Dedifferentiated amniotic fluid mesenchymal stem cell (primary cell): ENCODE measurements around the gene TIMM23.
A peak's percentile ranks its signal among the peaks of the same experiment; 100 is the strongest.
"Not testable (repeated sequence)": the region's sequence is repeated elsewhere in the genome, so short reads cannot be mapped to it uniquely, and the experiment has no call there.

ENCODE experiments used
- DNase-seq: peaks from one replicate; pipeline ENCODE4 v3.0.0-alpha.2; 2016; ENCODE audit errors: extremely low spot score

Gene TIMM23

GRCh38 chr10:45972106-45972812 lies at the start of gene TIMM23:
TIMM23 (plus strand) TSS chr10:45972489; CDS start chr10:45972625, 136 bp downstream.
- DNase-seq = peak; percentile 85

GRCh38 chr10:45926790-45927189 lies 45.5 kb upstream of the TIMM23 start:
- not testable (repeated sequence) for DNase-seq

- not testable (repeated sequence) for DNase-seq
Observed at GRCh38 chr10:45931305-45931704, 41.0 kb upstream of the TIMM23 start.

- not testable (repeated sequence) for DNase-seq
Observed at GRCh38 chr10:45934788-45935187, 37.5 kb upstream of the TIMM23 start.

- not testable (repeated sequence) for DNase-seq
Observed at GRCh38 chr10:45939176-45939697, 33.1 kb upstream of the TIMM23 start.

- not testable (repeated sequence) for DNase-seq
Observed at GRCh38 chr10:45941196-45941595, 31.1 kb upstream of the TIMM23 start.

- DNase-seq = not testable (repeated sequence)
Observed at GRCh38 chr10:45945476-45945875, 26.8 kb upstream of the TIMM23 start.

GRCh38 chr10:45947363-45947762 lies 24.9 kb upstream of the TIMM23 start:
- not testable (repeated sequence) for DNase-seq

- not testable (repeated sequence) for DNase-seq
Observed at GRCh38 chr10:45948801-45949200, 23.5 kb upstream of the TIMM23 start.

GRCh38 chr10:45954367-45954766 lies 17.9 kb upstream of the TIMM23 start:
- DNase-seq = not testable (repeated sequence)

- not testable (repeated sequence) for DNase-seq
Observed at GRCh38 chr10:45956634-45957033, 15.7 kb upstream of the TIMM23 start.

- not testable (repeated sequence) for DNase-seq
Observed at GRCh38 chr10:45957928-45958327, 14.4 kb upstream of the TIMM23 start.

GRCh38 chr10:45962686-45963452 lies 9.4 kb upstream of the TIMM23 start:
- DNase-seq = not testable (repeated sequence)

GRCh38 chr10:45971019-45971418 lies 1.3 kb upstream of the TIMM23 start:
- DNase-seq = not testable (repeated sequence)

GRCh38 chr10:45971742-45972105 lies 565 bp upstream of the TIMM23 start:
- not testable (repeated sequence) for DNase-seq

GRCh38 chr10:45972813-45973169 lies 502 bp downstream of the TIMM23 start:
- DNase-seq = not testable (repeated sequence)

- not testable (repeated sequence) for DNase-seq
Observed at GRCh38 chr10:45974041-45974440, 1.8 kb downstream of the TIMM23 start.

GRCh38 chr10:45978554-45978953 lies 6.3 kb downstream of the TIMM23 start:
- DNase-seq = not testable (repeated sequence)

GRCh38 chr10:45981367-45981766 lies 9.1 kb downstream of the TIMM23 start:
- not testable (repeated sequence) for DNase-seq

GRCh38 chr10:45983538-45984186 lies 11.4 kb downstream of the TIMM23 start:
- DNase-seq = peak; percentile 39

GRCh38 chr10:45984473-45984872 lies 12.2 kb downstream of the TIMM23 start:
- DNase-seq = not testable (repeated sequence)

- DNase-seq = not testable (repeated sequence)
Observed at GRCh38 chr10:45985590-45985989, 13.3 kb downstream of the TIMM23 start.
